ENCODE results near the gene EIPR1.
"Not testable (repeated sequence)": the region's sequence is repeated elsewhere in the genome, so short reads cannot be mapped to it uniquely, and the experiment has no call there.

The EIPR1 gene

GRCh38 chr2:3204031-3204821 is 173.4 kb downstream of the EIPR1 start:
- no peak for DNase-seq

GRCh38 chr2:3203497-3204019 is 174.1 kb downstream of the EIPR1 start:
- DNase-seq = no peak

- no peak for DNase-seq
These were observed 174.7 kb downstream of the EIPR1 start for GRCh38 chr2:3202926-3203325.

- no peak for DNase-seq
These were observed 176.3 kb downstream of the EIPR1 start for GRCh38 chr2:3201281-3201680.

GRCh38 chr2:3200420-3200939 is 177.1 kb downstream of the EIPR1 start:
- no peak for DNase-seq

- DNase-seq = no peak
These were observed 177.8 kb downstream of the EIPR1 start for GRCh38 chr2:3199627-3200345.

GRCh38 chr2:3198671-3199192 is 178.9 kb downstream of the EIPR1 start:
- DNase-seq = not testable (repeated sequence)

GRCh38 chr2:3198119-3198518 is 179.5 kb downstream of the EIPR1 start:
- DNase-seq = no peak

GRCh38 chr2:3197308-3197707 is 180.3 kb downstream of the EIPR1 start:
- no peak for DNase-seq

- no peak for DNase-seq
These were observed 180.9 kb downstream of the EIPR1 start for GRCh38 chr2:3196716-3197115.

- no peak for DNase-seq
These were observed 181.8 kb downstream of the EIPR1 start for GRCh38 chr2:3195641-3196476.

- no peak for DNase-seq
These were observed 182.8 kb downstream of the EIPR1 start for GRCh38 chr2:3194828-3195227.

- DNase-seq = no peak
These were observed 183.9 kb downstream of the EIPR1 start for GRCh38 chr2:3193443-3194330.

GRCh38 chr2:3192920-3193319 is 184.7 kb downstream of the EIPR1 start:
- DNase-seq = no peak

- DNase-seq = no peak
These were observed 185.3 kb downstream of the EIPR1 start for GRCh38 chr2:3192281-3192818.

GRCh38 chr2:3189961-3190360 is 187.7 kb downstream of the EIPR1 start:
- DNase-seq = no peak

- no peak for DNase-seq
These were observed 188.5 kb downstream of the EIPR1 start for GRCh38 chr2:3189076-3189591.

GRCh38 chr2:3188405-3188946 is 189.1 kb downstream of the EIPR1 start:
- DNase-seq = no peak

GRCh38 chr2:3187467-3187866 is 190.2 kb downstream of the EIPR1 start:
- no peak for DNase-seq

GRCh38 chr2:3186766-3187165 is 190.9 kb downstream of the EIPR1 start:
- no peak for DNase-seq

GRCh38 chr2:3185910-3186309 is 191.7 kb downstream of the EIPR1 start:
- DNase-seq = no peak
